NCI-H2171 treated with DMSO at 0.1 percent for 48 hours (cell line): ENCODE results near the gene FAM20C.

Source experiments
- DNase-seq: peaks from one replicate; lab custom pipeline; 2025; lab: John Stamatoyannopoulos, UW

FAM20C gene

GRCh38 chr7:159370-160270, 32.8 kb upstream of the FAM20C start:
- no peak for DNase-seq

GRCh38 chr7:160958-161725, 31.2 kb upstream of the FAM20C start:
- no peak for DNase-seq

- DNase-seq: no peak
Observed at GRCh38 chr7:162632-163297, 29.6 kb upstream of the FAM20C start.

- DNase-seq: no peak
Observed at GRCh38 chr7:163298-163695, 29.1 kb upstream of the FAM20C start.

- DNase-seq: no peak
Observed at GRCh38 chr7:163971-164881, 28.1 kb upstream of the FAM20C start.

GRCh38 chr7:164882-165660, 27.3 kb upstream of the FAM20C start:
- no peak for DNase-seq

GRCh38 chr7:165661-166337, 26.6 kb upstream of the FAM20C start:
- DNase-seq: no peak

GRCh38 chr7:166338-167060, 25.9 kb upstream of the FAM20C start:
- DNase-seq: no peak

- no peak for DNase-seq
Observed at GRCh38 chr7:167090-167855, 25.1 kb upstream of the FAM20C start.

- no peak for DNase-seq
Observed at GRCh38 chr7:167976-168791, 24.2 kb upstream of the FAM20C start.

- no peak for DNase-seq
Observed at GRCh38 chr7:169276-170172, 22.8 kb upstream of the FAM20C start.

GRCh38 chr7:170551-171363, 21.6 kb upstream of the FAM20C start:
- DNase-seq: no peak

- no peak for DNase-seq
Observed at GRCh38 chr7:171364-171904, 20.9 kb upstream of the FAM20C start.

GRCh38 chr7:171912-172515, 20.4 kb upstream of the FAM20C start:
- no peak for DNase-seq

- DNase-seq: no peak
Observed at GRCh38 chr7:173209-173918, 19.0 kb upstream of the FAM20C start.
